Body of pancreas (tissue), 4 donors: Measurements from ENCODE around the gene APBB1.
A peak's percentile ranks its signal among the peaks of the same experiment; 100 is the strongest.

Experiments used
- CTCF ChIP-seq, 7 experiments: fragments of 450-650 bp in 4 of 7; fragments of 200-600 bp in 3 of 7; sonication (generic) in 3 of 7; IDR thresholded peaks; one replicate each; pipeline ENCODE4 v1.5.1; 2016 to 2019; ENCODE audit warnings: antibody characterized with exemption in 7 of 7
- POLR2A ChIP-seq, 3 donors: fragments of 450-650 bp; IDR thresholded peaks; one replicate each; pipeline ENCODE4 v1.6.1; 2016; ENCODE audit warnings: antibody characterized with exemption in 3 of 3, mild to moderate bottlenecking in 2 of 3

- TF ChIP-seq CTCF (IDR thresholded peaks at IDR 0.05), result peak; percentile 64 to 90 (median 87)
- no peak for TF ChIP-seq POLR2A (IDR thresholded peaks at IDR 0.05)
Measured at GRCh38 chr11:6362873-6363678, 55.8 kb downstream of the APBB1 start.
